Stimulated activated CD8-positive, alpha-beta memory T cell treated with anti-CD3 and anti-CD28 coated beads, Interleukin-12 subunit alpha, Interleukin-12 subunit beta, amount 100 ng/mL, for 1 hour (primary cell): ENCODE measurements around the gene PGPEP1.
"Not testable (repeated sequence)": the region's sequence is repeated elsewhere in the genome, so short reads cannot be mapped to it uniquely, and the experiment has no call there.

ENCODE experiments used
- DNase-seq: peaks from one replicate; pipeline ENCODE4 v3.0.0-alpha.2; 2020; ENCODE audit warnings: low read depth

Gene PGPEP1

GRCh38 chr19:18332917-18333530 is 7.4 kb upstream of the PGPEP1 start:
- DNase-seq, result no peak

- no peak for DNase-seq
These were observed 6.7 kb upstream of the PGPEP1 start for GRCh38 chr19:18333680-18334079.

- DNase-seq, result no peak
These were observed 4.3 kb upstream of the PGPEP1 start for GRCh38 chr19:18336121-18336520.

GRCh38 chr19:18338541-18338940 is 1.9 kb upstream of the PGPEP1 start:
- no peak for DNase-seq

GRCh38 chr19:18339723-18340122 is 675 bp upstream of the PGPEP1 start:
- no peak for DNase-seq

GRCh38 chr19:18340990-18341868 is 831 bp downstream of the PGPEP1 start:
- DNase-seq, result peak; percentile 48

GRCh38 chr19:18342090-18342632 is 1.8 kb downstream of the PGPEP1 start:
- no peak for DNase-seq

- DNase-seq, result no peak
These were observed 4.2 kb downstream of the PGPEP1 start for GRCh38 chr19:18344582-18344950.

- no peak for DNase-seq
These were observed 4.9 kb downstream of the PGPEP1 start for GRCh38 chr19:18345296-18345695.

- no peak for DNase-seq
These were observed 5.7 kb downstream of the PGPEP1 start for GRCh38 chr19:18346091-18346490.

GRCh38 chr19:18348171-18348570 is 7.8 kb downstream of the PGPEP1 start:
- DNase-seq, result no peak

GRCh38 chr19:18348818-18349339 is 8.5 kb downstream of the PGPEP1 start:
- DNase-seq, result not testable (repeated sequence)

- DNase-seq, result no peak
These were observed 9.2 kb downstream of the PGPEP1 start for GRCh38 chr19:18349524-18350128.

- DNase-seq, result no peak
These were observed 10.1 kb downstream of the PGPEP1 start for GRCh38 chr19:18350490-18350889.

GRCh38 chr19:18351544-18351943 is 11.1 kb downstream of the PGPEP1 start:
- no peak for DNase-seq

GRCh38 chr19:18353378-18354005 is 13.1 kb downstream of the PGPEP1 start:
- DNase-seq, result no peak

GRCh38 chr19:18354743-18355142 is 14.3 kb downstream of the PGPEP1 start:
- not testable (repeated sequence) for DNase-seq

GRCh38 chr19:18357041-18357440 is 16.6 kb downstream of the PGPEP1 start:
- no peak for DNase-seq

GRCh38 chr19:18361646-18362045 is 21.2 kb downstream of the PGPEP1 start:
- no peak for DNase-seq

- no peak for DNase-seq
These were observed 22.6 kb downstream of the PGPEP1 start for GRCh38 chr19:18362934-18363542.

GRCh38 chr19:18363787-18364186 is 23.4 kb downstream of the PGPEP1 start:
- no peak for DNase-seq
